ACC112 (cell line): ENCODE measurements around the gene KLHDC10.
"Not testable (repeated sequence)": the region's sequence is repeated elsewhere in the genome, so short reads cannot be mapped to it uniquely, and the experiment has no call there.

Experiments used
- H2AFZ ChIP-seq: fragments of 200-600 bp; sonication (generic); one replicate; pipeline ENCODE4 v1.6.0; 2017; ENCODE audit warnings: antibody characterized with exemption, low read length; ENCODE audit not compliant: unreplicated experiment
- H3K27ac ChIP-seq: fragments of 200-600 bp; sonication (generic); 2 replicates; pipeline ENCODE4 v1.5.1; 2014; ENCODE audit warnings: low read depth, mild to moderate bottlenecking, antibody characterized with exemption, low read length, moderate library complexity
- H3K27me3 ChIP-seq: fragments of 200-600 bp; sonication (generic); 2 replicates; pipeline ENCODE4 v1.6.1; 2014; ENCODE audit warnings: mild to moderate bottlenecking, antibody characterized with exemption, low read length, moderate library complexity, mixed read lengths; ENCODE audit not compliant: insufficient read depth
- H3K36me3 ChIP-seq: fragments of 200-600 bp; sonication (generic); 2 replicates; pipeline ENCODE4 v1.6.1; 2016; ENCODE audit warnings: mild to moderate bottlenecking, antibody characterized with exemption, low read length, moderate library complexity, mixed read lengths; ENCODE audit not compliant: insufficient read depth
- H3K4me1 ChIP-seq: fragments of 200-600 bp; sonication (generic); one replicate; pipeline ENCODE4 v1.6.1; 2016; ENCODE audit warnings: low read length, mixed read lengths; ENCODE audit not compliant: insufficient read depth, unreplicated experiment, control insufficient read depth
- H3K4me3 ChIP-seq: fragments of 200-600 bp; sonication (generic); 2 replicates; pipeline ENCODE4 v1.5.1; 2014; ENCODE audit warnings: mild to moderate bottlenecking, low read depth, low read length
- H3K79me2 ChIP-seq: fragments of 200-600 bp; sonication (generic); one replicate; pipeline ENCODE4 v1.6.0; 2016; ENCODE audit warnings: low read length; ENCODE audit not compliant: control insufficient read depth, unreplicated experiment, insufficient read depth

Gene KLHDC10

GRCh38 chr7:130118801-130119200 lies 48.5 kb downstream of the KLHDC10 start:
- no peaks in the 10 kb centered on the region for H3K27me3 ChIP-seq
- H3K4me1 ChIP-seq = no peaks in the 10 kb centered on the region
- H2AFZ ChIP-seq = no peak overlapping the region
- H3K36me3 ChIP-seq = peaks cover 10% of the 10 kb centered on the region; the same call in 1 of the 2 replicates
- no peak overlapping the region for H3K4me3 ChIP-seq
- H3K79me2 ChIP-seq = no peaks in the 10 kb centered on the region
- no peak overlapping the region for H3K27ac ChIP-seq

GRCh38 chr7:130123501-130123900 lies 53.2 kb downstream of the KLHDC10 start:
- H3K4me3 ChIP-seq = no peak overlapping the region

GRCh38 chr7:130124711-130125110 lies 54.4 kb downstream of the KLHDC10 start:
- Histone ChIP-seq H3K36me3 (peaks cover 25% of the 10 kb centered on the region), H3K4me3 (no peak overlapping the region), H3K27ac (no peak overlapping the region), H3K4me1 (peaks cover 14% of the 10 kb centered on the region), H3K79me2 (no peaks in the 10 kb centered on the region), H2AFZ (no peak overlapping the region), H3K27me3 (no peaks in the 10 kb centered on the region)

More at GRCh38 chr7:130123501-130123900, 53.2 kb downstream of the KLHDC10 start:
- H3K79me2 ChIP-seq = no peaks in the 10 kb centered on the region
- peaks cover 17% of the 10 kb centered on the region for H3K36me3 ChIP-seq
- H3K4me1 ChIP-seq = peaks cover 14% of the 10 kb centered on the region
- H2AFZ ChIP-seq = no peak overlapping the region
- no peak overlapping the region for H3K27ac ChIP-seq
- H3K27me3 ChIP-seq = no peaks in the 10 kb centered on the region

- not testable (repeated sequence) for H3K79me2 ChIP-seq, H2AFZ ChIP-seq, H3K27me3 ChIP-seq, H3K4me3 ChIP-seq, H3K27ac ChIP-seq
- Histone ChIP-seq H3K4me1 (peaks cover 14% of the 10 kb centered on the region), H3K36me3 (peaks cover 31% of the 10 kb centered on the region)
Observed at GRCh38 chr7:130126840-130127239, 56.5 kb downstream of the KLHDC10 start.

- peaks cover 14% of the 10 kb centered on the region for H3K4me1 ChIP-seq
- H3K4me3 ChIP-seq = no peak overlapping the region
- peaks cover 25% of the 10 kb centered on the region for H3K36me3 ChIP-seq
- H2AFZ ChIP-seq = no peak overlapping the region
- H3K27me3 ChIP-seq = no peaks in the 10 kb centered on the region
- no peaks in the 10 kb centered on the region for H3K79me2 ChIP-seq
- peak overlapping the region; percentile 19; the same call in 1 of the 2 replicates for H3K27ac ChIP-seq
Observed at GRCh38 chr7:130127404-130127803, 57.1 kb downstream of the KLHDC10 start.

GRCh38 chr7:130127821-130128317 lies 57.5 kb downstream of the KLHDC10 start:
- H3K79me2 ChIP-seq = no peaks in the 10 kb centered on the region
- H3K36me3 ChIP-seq = peaks cover 25% of the 10 kb centered on the region
- 0 out of 2 replicates have a peak overlapping the region, but pooled peaks have one; percentile 1 for H3K4me3 ChIP-seq
- peaks cover 14% of the 10 kb centered on the region for H3K4me1 ChIP-seq
- no peaks in the 10 kb centered on the region for H3K27me3 ChIP-seq
- H2AFZ ChIP-seq = no peak overlapping the region
- H3K27ac ChIP-seq = peak overlapping the region; percentile 19; the same call in 1 of the 2 replicates

- H3K4me3 ChIP-seq = no peak overlapping the region
- peaks cover 21% of the 10 kb centered on the region for H3K36me3 ChIP-seq
- H3K4me1 ChIP-seq = peaks cover 14% of the 10 kb centered on the region
- H3K79me2 ChIP-seq = no peaks in the 10 kb centered on the region
- H2AFZ ChIP-seq = no peak overlapping the region
- no peak overlapping the region for H3K27ac ChIP-seq
- H3K27me3 ChIP-seq = no peaks in the 10 kb centered on the region
Observed at GRCh38 chr7:130129011-130129411, 58.7 kb downstream of the KLHDC10 start.

- H3K79me2 ChIP-seq = no peaks in the 10 kb centered on the region
- peaks cover 17% of the 10 kb centered on the region for H3K36me3 ChIP-seq
- H3K4me1 ChIP-seq = peaks cover 20% of the 10 kb centered on the region
- H3K27me3 ChIP-seq = no peaks in the 10 kb centered on the region
- H2AFZ ChIP-seq = no peak overlapping the region
- H3K4me3 ChIP-seq = no peak overlapping the region
- no peak overlapping the region for H3K27ac ChIP-seq
Observed at GRCh38 chr7:130131191-130131834, 61.0 kb downstream of the KLHDC10 start.

- Histone ChIP-seq H2AFZ (no peak overlapping the region), H3K79me2 (no peaks in the 10 kb centered on the region), H3K4me3 (no peak overlapping the region), H3K4me1 (peaks cover 17% of the 10 kb centered on the region), H3K27me3 (no peaks in the 10 kb centered on the region), H3K27ac (no peak overlapping the region), H3K36me3 (peaks cover 20% of the 10 kb centered on the region)
Observed at GRCh38 chr7:130131964-130132875, 61.9 kb downstream of the KLHDC10 start.

- H2AFZ ChIP-seq = no peak overlapping the region
- peaks cover 8% of the 10 kb centered on the region for H3K4me1 ChIP-seq
- H3K27ac ChIP-seq = no peak overlapping the region
- H3K4me3 ChIP-seq = no peak overlapping the region
- H3K27me3 ChIP-seq = no peaks in the 10 kb centered on the region
- H3K79me2 ChIP-seq = no peaks in the 10 kb centered on the region
- peaks cover 20% of the 10 kb centered on the region for H3K36me3 ChIP-seq
Observed at GRCh38 chr7:130133029-130133782, 62.9 kb downstream of the KLHDC10 start.
